Peyer's patch (tissue), 4 donors: ENCODE data around the gene JAML. TPM values are rescaled to one million over a fixed set of nuclear protein-coding genes. Genes with fewer than 3 reads are reported as not detected.

Experiments
- DNase-seq, 3 donors: peaks; one replicate each; pipeline ENCODE4 v3.0.0-alpha.2; 2017 to 2019
- H3K27ac ChIP-seq, 4 donors: fragments of 200-600 bp; sonication (generic); one replicate each; pipeline ENCODE4 v1.5.1; 2016 to 2019
- H3K27me3 ChIP-seq, 2 donors: fragments of 200-600 bp; sonication (generic); one replicate each; pipeline ENCODE4 v1.5.1; 2019
- H3K36me3 ChIP-seq, 3 donors: fragments of 200-600 bp; sonication (generic); one replicate each; pipeline ENCODE4 v1.5.1; 2016 to 2019
- H3K4me1 ChIP-seq, 4 donors: fragments of 200-600 bp; sonication (generic); one replicate each; pipeline ENCODE4 v1.5.1; 2016 to 2019
- H3K4me3 ChIP-seq, 4 donors: fragments of 200-600 bp; sonication (generic); 1 replicate in 3 of 4; 2 replicates in 1 of 4; pipeline ENCODE4 v1.5.1; 2016 to 2019; ENCODE audit warnings: mild to moderate bottlenecking in 1 of 4
- H3K9me3 ChIP-seq, 4 donors: fragments of 200-600 bp; sonication (generic); one replicate each; pipeline ENCODE4 v1.5.1; 2016 to 2019; ENCODE audit warnings: mild to moderate bottlenecking in 1 of 4
- CTCF ChIP-seq, 6 experiments: fragments of 450-650 bp in 4 of 6; fragments of 200-600 bp in 2 of 6; sonication (generic) in 1 of 6; IDR thresholded peaks; one replicate each; pipeline ENCODE4 v1.5.1; 2017 to 2019; ENCODE audit warnings: antibody characterized with exemption in 6 of 6, mild to moderate bottlenecking in 3 of 6, moderate library complexity in 1 of 6
- POLR2A ChIP-seq, 2 donors: fragments of 450-650 bp; IDR thresholded peaks; one replicate each; pipeline ENCODE4 v1.5.1; 2017; ENCODE audit warnings: antibody characterized with exemption in 2 of 2, mild to moderate bottlenecking in 2 of 2, moderate library complexity in 2 of 2
- total RNA-seq, 4 donors: library from RNA; depleted of rRNA; stranded (reverse); fragments of >200 nt; gene quantifications; one replicate each; pipeline ENCODE4 v1.1.0, GENCODE V29; 2016

Gene JAML
- total RNA-seq, 4 donors from 2014 or later, result 7.5 to 83.3 (median 14.4) TPM

- H3K27ac ChIP-seq, result peak overlapping the region in 2 of 4 donors; percentile 3 to 5
- H3K4me1 ChIP-seq, result peaks cover 0 to 17% (median 0%) of the 10 kb centered on the region in 4 donors
- H3K36me3 ChIP-seq, result no peaks in the 10 kb centered on the region
- no peaks in the 10 kb centered on the region for H3K9me3 ChIP-seq
- TF ChIP-seq CTCF (IDR thresholded peaks at IDR 0.05), result no peak
- no peak for TF ChIP-seq POLR2A (IDR thresholded peaks at IDR 0.05)
- DNase-seq, result no peak
- no peak overlapping the region for H3K4me3 ChIP-seq
- no peaks in the 10 kb centered on the region for H3K27me3 ChIP-seq
Observed at GRCh38 chr11:118207079-118207478, 17.7 kb downstream of the JAML start.

GRCh38 chr11:118206391-118207031 lies 18.3 kb downstream of the JAML start:
- TF ChIP-seq POLR2A (IDR thresholded peaks at IDR 0.05) (no peak), CTCF (IDR thresholded peaks at IDR 0.05) (no peak)
- Histone ChIP-seq H3K4me1 (peaks cover 0 to 22% (median 0%) of the 10 kb centered on the region in 4 donors), H3K27me3 (no peaks in the 10 kb centered on the region), H3K4me3 (no peak overlapping the region), H3K9me3 (no peaks in the 10 kb centered on the region), H3K27ac (peak overlapping the region; percentile 5 to 45 (median 28)), H3K36me3 (no peaks in the 10 kb centered on the region)
- DNase-seq, result no peak

GRCh38 chr11:118205606-118206378 lies 19.0 kb downstream of the JAML start:
- H3K27ac ChIP-seq, result peak overlapping the region in 3 of 4 donors; percentile 27 to 45 (median 28)
- no peak for DNase-seq
- no peaks in the 10 kb centered on the region for H3K36me3 ChIP-seq
- no peaks in the 10 kb centered on the region for H3K9me3 ChIP-seq
- H3K27me3 ChIP-seq, result no peaks in the 10 kb centered on the region
- TF ChIP-seq CTCF (IDR thresholded peaks at IDR 0.05) (no peak), POLR2A (IDR thresholded peaks at IDR 0.05) (no peak)
- H3K4me3 ChIP-seq, result no peak overlapping the region
- peaks cover 0 to 24% (median 0%) of the 10 kb centered on the region in 4 donors for H3K4me1 ChIP-seq

- Histone ChIP-seq H3K4me1 (peaks cover 0 to 37% (median 0%) of the 10 kb centered on the region in 4 donors), H3K36me3 (no peaks in the 10 kb centered on the region), H3K4me3 (no peak overlapping the region), H3K27me3 (no peaks in the 10 kb centered on the region), H3K9me3 (no peaks in the 10 kb centered on the region), H3K27ac (peak overlapping the region in 3 of 4 donors; percentile 47 to 82 (median 65))
- TF ChIP-seq CTCF (IDR thresholded peaks at IDR 0.05), result no peak
- TF ChIP-seq POLR2A (IDR thresholded peaks at IDR 0.05), result peak in 1 of 2 donors; percentile 43
- peak; percentile 42 to 93 (median 87) for DNase-seq
Observed at GRCh38 chr11:118202599-118203422, 22.0 kb downstream of the JAML start.

- H3K4me3 ChIP-seq, result no peak overlapping the region
- H3K27me3 ChIP-seq, result no peaks in the 10 kb centered on the region
- peaks cover 0 to 37% (median 0%) of the 10 kb centered on the region in 4 donors for H3K4me1 ChIP-seq
- no peak for DNase-seq
- TF ChIP-seq CTCF (IDR thresholded peaks at IDR 0.05) (no peak), POLR2A (IDR thresholded peaks at IDR 0.05) (no peak)
- peak overlapping the region in 3 of 4 donors; percentile 47 to 82 (median 65) for H3K27ac ChIP-seq
- H3K9me3 ChIP-seq, result no peaks in the 10 kb centered on the region
- no peaks in the 10 kb centered on the region for H3K36me3 ChIP-seq
Observed at GRCh38 chr11:118201966-118202365, 22.8 kb downstream of the JAML start.
